ENCODE measurements around the gene SSUH2. TPM values are rescaled to one million over a fixed set of nuclear protein-coding genes. Genes with fewer than 3 reads are reported as not detected.

SSUH2 gene
- polyA plus RNA-seq, 1 experiment: 0.26 TPM

DNA sequence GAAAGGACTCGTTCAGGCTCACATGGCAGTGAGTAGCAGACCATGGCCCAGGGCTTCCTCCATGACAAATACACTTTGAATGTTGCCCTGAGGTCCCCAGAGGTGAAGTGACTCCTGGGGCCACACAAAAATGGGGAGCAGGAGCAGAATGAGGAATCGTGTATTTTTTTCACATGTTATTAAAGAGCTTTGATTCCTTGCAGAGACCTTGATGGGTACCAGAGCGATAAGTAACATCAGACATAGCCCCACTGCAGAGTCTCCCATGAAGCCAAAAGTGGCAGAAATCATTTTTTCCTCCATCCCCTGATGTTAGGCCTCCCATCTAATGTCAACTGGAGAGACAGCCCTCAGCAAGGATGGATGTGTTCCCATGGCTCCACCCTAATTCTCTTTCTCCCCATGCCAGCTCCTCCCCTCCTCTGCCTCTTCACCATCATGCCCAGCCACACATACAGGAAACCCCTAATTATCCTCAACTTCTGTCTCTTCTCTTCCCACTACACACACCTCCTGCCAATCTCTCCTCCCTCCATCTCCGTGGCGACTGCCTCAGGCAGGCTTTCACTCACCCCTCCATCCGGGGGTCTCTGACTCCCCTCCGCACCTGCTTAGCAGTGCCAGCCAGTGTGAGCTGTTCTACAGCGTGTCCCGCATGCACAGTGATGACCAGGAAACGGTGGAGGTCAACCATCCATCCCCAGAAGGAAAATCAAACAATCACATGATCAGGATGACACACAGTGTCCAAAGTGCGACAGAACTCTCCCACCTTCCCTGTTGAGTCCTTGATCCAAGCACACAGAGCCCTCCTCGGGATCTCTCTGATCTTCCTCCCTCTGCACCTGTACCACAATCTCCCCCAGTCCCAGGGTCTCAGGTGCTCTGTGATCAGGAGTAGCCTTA is 7.1 kb upstream of the SSUH2 start:
- no peak overlapping the region for H3K4me3 ChIP-seq (ENCODE audit: low read depth, low read length)
- POLR2A ChIA-PET: no interaction called here
- TF ChIP-seq, protein P1, sequence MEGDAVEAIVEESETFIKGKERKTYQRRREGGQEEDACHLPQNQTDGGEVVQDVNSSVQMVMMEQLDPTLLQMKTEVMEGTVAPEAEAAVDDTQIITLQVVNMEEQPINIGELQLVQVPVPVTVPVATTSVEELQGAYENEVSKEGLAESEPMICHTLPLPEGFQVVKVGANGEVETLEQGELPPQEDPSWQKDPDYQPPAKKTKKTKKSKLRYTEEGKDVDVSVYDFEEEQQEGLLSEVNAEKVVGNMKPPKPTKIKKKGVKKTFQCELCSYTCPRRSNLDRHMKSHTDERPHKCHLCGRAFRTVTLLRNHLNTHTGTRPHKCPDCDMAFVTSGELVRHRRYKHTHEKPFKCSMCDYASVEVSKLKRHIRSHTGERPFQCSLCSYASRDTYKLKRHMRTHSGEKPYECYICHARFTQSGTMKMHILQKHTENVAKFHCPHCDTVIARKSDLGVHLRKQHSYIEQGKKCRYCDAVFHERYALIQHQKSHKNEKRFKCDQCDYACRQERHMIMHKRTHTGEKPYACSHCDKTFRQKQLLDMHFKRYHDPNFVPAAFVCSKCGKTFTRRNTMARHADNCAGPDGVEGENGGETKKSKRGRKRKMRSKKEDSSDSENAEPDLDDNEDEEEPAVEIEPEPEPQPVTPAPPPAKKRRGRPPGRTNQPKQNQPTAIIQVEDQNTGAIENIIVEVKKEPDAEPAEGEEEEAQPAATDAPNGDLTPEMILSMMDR (IDR thresholded peaks at IDR 0.05; ENCODE audit: insufficient read depth, low read depth, low read length): no peak

DNA sequence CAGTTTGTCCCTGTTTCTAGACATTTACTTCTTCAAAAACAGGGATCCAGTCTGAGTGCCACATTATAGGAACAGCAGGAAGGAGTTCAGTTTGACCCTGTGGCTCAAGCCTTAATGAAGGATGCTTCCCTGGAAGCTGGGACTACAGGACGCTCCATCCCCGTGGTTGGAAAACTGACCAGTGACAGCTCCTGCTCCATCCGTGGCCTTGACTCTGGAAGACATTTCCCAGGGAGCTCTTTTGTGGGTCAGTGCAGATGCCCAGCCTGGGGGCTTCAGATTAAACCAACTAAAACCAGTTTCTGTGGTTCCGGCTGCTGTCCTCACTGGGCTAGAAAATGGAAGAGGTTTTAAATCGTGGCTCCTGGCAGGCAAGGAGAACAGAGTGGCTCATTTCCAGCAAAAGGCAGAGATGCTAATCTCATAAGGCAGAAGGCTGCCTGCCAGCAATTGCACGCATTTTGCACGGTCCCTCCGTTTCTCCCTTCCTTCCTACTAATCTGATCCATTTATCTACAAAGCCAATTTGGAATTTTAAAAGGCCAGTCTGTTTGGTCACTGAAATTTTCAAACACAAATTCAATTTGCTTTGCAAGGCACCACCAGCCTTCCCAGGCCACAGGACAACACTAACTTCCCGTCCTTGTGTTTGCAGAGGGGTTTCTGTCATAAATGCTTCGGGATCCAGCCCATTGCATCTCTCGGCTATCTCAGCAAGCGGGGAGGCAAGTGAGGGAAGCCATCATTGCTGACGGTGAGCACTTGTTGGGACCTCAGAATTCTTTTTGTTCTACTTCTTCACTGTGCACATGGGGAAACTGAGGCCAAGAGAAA is 6.2 kb upstream of the SSUH2 start:
- CTCF ChIA-PET: interaction anchor here (2.8 kb wide), 1 partner anchor 13 kb away, joined by 11 read pairs; no protein-coding TSS in a partner anchor
- no peak overlapping the region for H3K4me3 ChIP-seq (ENCODE audit: low read depth, low read length)
- POLR2A ChIA-PET: no interaction called here

More for the DNA sequence above, 7.1 kb upstream of the SSUH2 start:
- CTCF ChIA-PET: interaction anchor here (2.8 kb wide), 1 partner anchor 12 kb away, joined by 11 read pairs; no protein-coding TSS in a partner anchor
- H3K27me3 ChIP-seq (ENCODE audit: control insufficient read depth, insufficient read depth, low read length): peaks cover 5% of the 10 kb centered on the region; the same call in 1 of the 2 replicates
- DNase-seq (ENCODE audit: low read depth): no peak
- H3K36me3 ChIP-seq (ENCODE audit: control insufficient read depth, insufficient read depth, low read length): no peaks in the 10 kb centered on the region

DNA sequence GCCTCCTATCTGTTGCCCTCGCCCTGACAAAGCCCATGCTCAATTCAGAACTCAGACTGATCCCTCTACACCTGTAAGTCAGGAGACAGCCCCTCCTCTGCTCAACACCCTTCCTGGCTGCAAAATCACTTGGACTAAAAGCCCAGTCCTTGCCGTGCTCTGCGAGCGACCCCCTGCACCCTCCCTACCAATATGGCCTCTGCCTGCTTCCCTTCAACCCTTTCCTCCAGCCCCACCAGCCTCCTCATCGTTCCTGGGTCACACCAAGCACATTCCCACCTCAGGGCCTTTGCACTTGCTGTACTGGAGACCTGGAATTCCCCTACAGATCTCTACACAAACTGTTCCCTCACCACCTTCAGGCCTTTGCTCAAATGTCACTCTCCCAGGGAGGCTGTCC is 5.2 kb upstream of the SSUH2 start:
- H3K36me3 ChIP-seq (ENCODE audit: control insufficient read depth, insufficient read depth, low read length): no peaks in the 10 kb centered on the region
- CTCF ChIA-PET: no interaction called here
- POLR2A ChIA-PET: no interaction called here
- TF ChIP-seq, protein P1 (IDR thresholded peaks at IDR 0.05; ENCODE audit: insufficient read depth, low read depth, low read length): no peak
- H3K4me3 ChIP-seq (ENCODE audit: low read depth, low read length): no peak overlapping the region
- DNase-seq (ENCODE audit: low read depth): no peak
- peaks cover 5% of the 10 kb centered on the region; the same call in 1 of the 2 replicates for H3K27me3 ChIP-seq (ENCODE audit: control insufficient read depth, insufficient read depth, low read length)

More for the DNA sequence above, 6.2 kb upstream of the SSUH2 start:
- H3K36me3 ChIP-seq (ENCODE audit: control insufficient read depth, insufficient read depth, low read length): no peaks in the 10 kb centered on the region
- no peak for DNase-seq (ENCODE audit: low read depth)
- TF ChIP-seq, protein P1 (IDR thresholded peaks at IDR 0.05; ENCODE audit: insufficient read depth, low read depth, low read length): no peak
- peaks cover 5% of the 10 kb centered on the region; the same call in 1 of the 2 replicates for H3K27me3 ChIP-seq (ENCODE audit: control insufficient read depth, insufficient read depth, low read length)

DNA sequence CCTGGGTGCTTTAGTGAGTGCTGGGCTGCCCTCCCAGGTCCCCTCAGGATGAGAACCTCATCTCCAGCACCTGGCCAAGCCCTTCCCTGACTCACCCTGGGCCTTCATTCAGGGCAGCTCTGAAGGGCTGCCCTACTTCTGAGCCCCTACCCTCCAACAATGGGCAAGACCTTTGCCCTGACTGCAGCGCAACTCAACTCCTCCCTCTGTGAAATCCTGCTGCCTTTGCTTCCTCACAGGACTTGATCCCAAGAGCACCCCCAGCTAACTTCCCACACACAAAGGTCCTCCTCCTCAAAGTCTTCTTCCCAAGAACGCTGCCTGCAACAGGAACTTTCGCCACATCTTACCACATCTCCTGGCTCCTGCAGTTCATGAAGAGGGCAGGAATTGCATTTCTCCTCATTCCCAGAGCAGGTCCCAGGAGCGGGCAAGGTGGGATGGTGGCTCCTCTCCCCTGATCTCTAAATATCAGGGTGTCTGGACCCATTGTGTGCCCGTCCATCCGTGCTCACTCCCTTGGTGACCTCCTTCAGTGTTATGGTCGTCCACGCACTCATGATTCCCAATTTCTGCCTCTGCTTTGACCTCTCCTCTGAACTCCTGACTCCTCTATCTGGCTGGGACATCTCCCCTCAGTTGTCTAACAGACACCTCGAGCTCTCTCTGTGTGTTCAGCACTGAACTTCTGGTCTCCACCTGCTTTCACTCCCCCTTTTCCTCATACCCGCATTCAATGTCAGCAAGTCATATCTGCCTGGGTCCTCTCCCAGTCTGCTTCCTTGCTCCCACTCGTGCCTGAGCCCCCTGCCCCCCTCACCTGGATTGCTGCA is 4.5 kb upstream of the SSUH2 start:
- Histone ChIP-seq H3K27me3 (ENCODE audit: control insufficient read depth, insufficient read depth, low read length) (peaks cover 5% of the 10 kb centered on the region; the same call in 1 of the 2 replicates), H3K36me3 (ENCODE audit: control insufficient read depth, insufficient read depth, low read length) (no peaks in the 10 kb centered on the region), H3K4me3 (ENCODE audit: low read depth, low read length) (no peak overlapping the region)
- ChIA-PET POLR2A (no interaction called here), CTCF (interaction anchor here (0.6 to 1.7 kb wide), 3 partner anchors 8 to 53 kb away, joined by 3 to 5 read pairs (median 4); no protein-coding TSS in a partner anchor)
- TF ChIP-seq, protein P1 (IDR thresholded peaks at IDR 0.05; ENCODE audit: insufficient read depth, low read depth, low read length): no peak
- DNase-seq (ENCODE audit: low read depth): no peak

Measured in BJ (cell line).